Breast epithelium (tissue), 3 donors: ENCODE results near the gene TMEM19.

Source experiments
- CTCF ChIP-seq, 3 donors: fragments of 450-650 bp; IDR thresholded peaks; one replicate each; pipeline ENCODE4 v1.5.1; 2016 to 2017; ENCODE audit warnings: antibody characterized with exemption in 3 of 3, mild to moderate bottlenecking in 3 of 3, moderate library complexity in 3 of 3
- POLR2AphosphoS5 ChIP-seq, 3 donors: sonication (generic); formaldehyde crosslinking; IDR thresholded peaks; one replicate each; pipeline ENCODE4 v1.6.1; 2017; ENCODE audit warnings: antibody characterized with exemption in 3 of 3

GRCh38 chr12:71732357-71732712 lies 46.5 kb downstream of the TMEM19 start:
- TF ChIP-seq POLR2AphosphoS5 (IDR thresholded peaks at IDR 0.05) = no peak
- no peak for TF ChIP-seq CTCF (IDR thresholded peaks at IDR 0.05)
